ENCODE measurements around the gene MMD.
"Not testable (repeated sequence)": the region's sequence is repeated elsewhere in the genome, so short reads cannot be mapped to it uniquely, and the experiment has no call there.

MMD gene

GRCh38 chr17:55391244-55391757 is 30.3 kb downstream of the MMD start:
- no peak for DNase-seq
- peaks cover 0 to 6% (median 0%) of the 10 kb centered on the region in 3 donors for H3K36me3 ChIP-seq
- peaks cover 0 to 38% (median 17%) of the 10 kb centered on the region in 4 donors for H3K4me1 ChIP-seq
- no peaks in the 10 kb centered on the region for H3K27me3 ChIP-seq
- H3K4me3 ChIP-seq = no peak overlapping the region
- H3K27ac ChIP-seq = peak overlapping the region; percentile 5 to 53
- intact Hi-C loops (cut with DNase I; ENCODE audit: low total_unique reads) = no loop called here
- no peaks in the 10 kb centered on the region for H3K9me3 ChIP-seq
- no peak for TF ChIP-seq CTCF (IDR thresholded peaks at IDR 0.05)

- H3K4me3 ChIP-seq = no peak overlapping the region
- no peak for DNase-seq
- peak overlapping the region; percentile 5 to 53 for H3K27ac ChIP-seq
- no peaks in the 10 kb centered on the region for H3K27me3 ChIP-seq
- intact Hi-C loops (cut with DNase I; ENCODE audit: low total_unique reads) = no loop called here
- H3K36me3 ChIP-seq = peaks cover 0 to 6% (median 0%) of the 10 kb centered on the region in 3 donors
- H3K4me1 ChIP-seq = peaks cover 0 to 40% (median 17%) of the 10 kb centered on the region in 4 donors
- TF ChIP-seq CTCF (IDR thresholded peaks at IDR 0.05) = no peak
- no peaks in the 10 kb centered on the region for H3K9me3 ChIP-seq
Observed at GRCh38 chr17:55390364-55390977, 31.2 kb downstream of the MMD start.

GRCh38 chr17:55389715-55390114 is 31.9 kb downstream of the MMD start:
- H3K9me3 ChIP-seq; H3K27me3 ChIP-seq; H3K27ac ChIP-seq; H3K4me3 ChIP-seq; DNase-seq; intact Hi-C loops (cut with DNase I; ENCODE audit: low total_unique reads); H3K36me3 ChIP-seq: not testable (repeated sequence)
- peaks cover 0 to 48% (median 24%) of the 10 kb centered on the region in 4 donors for H3K4me1 ChIP-seq

GRCh38 chr17:55388842-55389241 is 32.8 kb downstream of the MMD start:
- intact Hi-C loops (cut with DNase I; ENCODE audit: low total_unique reads) = no loop called here
- no peak for DNase-seq
- H3K27ac ChIP-seq = peak overlapping the region; percentile 15 to 24

GRCh38 chr17:55386796-55387332 is 34.8 kb downstream of the MMD start:
- no peaks in the 10 kb centered on the region for H3K27me3 ChIP-seq
- no peak overlapping the region for H3K27ac ChIP-seq
- peaks cover 0 to 59% (median 29%) of the 10 kb centered on the region in 4 donors for H3K4me1 ChIP-seq
- H3K4me3 ChIP-seq = no peak overlapping the region
- DNase-seq = no peak
- intact Hi-C loops (cut with DNase I; ENCODE audit: low total_unique reads) = no loop called here
- TF ChIP-seq CTCF (IDR thresholded peaks at IDR 0.05) = no peak
- no peaks in the 10 kb centered on the region for H3K36me3 ChIP-seq
- H3K9me3 ChIP-seq = no peaks in the 10 kb centered on the region

More at GRCh38 chr17:55388842-55389241, 32.8 kb downstream of the MMD start:
- no peak overlapping the region for H3K4me3 ChIP-seq
- no peaks in the 10 kb centered on the region for H3K9me3 ChIP-seq
- no peak for TF ChIP-seq CTCF (IDR thresholded peaks at IDR 0.05)
- H3K4me1 ChIP-seq = peaks cover 0 to 56% (median 28%) of the 10 kb centered on the region in 4 donors
- H3K27me3 ChIP-seq = no peaks in the 10 kb centered on the region
- peaks cover 0 to under 1% (median 0%) of the 10 kb centered on the region in 3 donors for H3K36me3 ChIP-seq

- Histone ChIP-seq H3K27me3 (no peaks in the 10 kb centered on the region), H3K4me1 (peaks cover 0 to 42% (median 25%) of the 10 kb centered on the region in 4 donors), H3K4me3 (no peak overlapping the region), H3K36me3 (no peaks in the 10 kb centered on the region), H3K27ac (peak overlapping the region in 1 of 2 donors; percentile 11), H3K9me3 (no peaks in the 10 kb centered on the region)
- DNase-seq = no peak
- intact Hi-C loops (cut with DNase I; ENCODE audit: low total_unique reads) = no loop called here
- TF ChIP-seq CTCF (IDR thresholded peaks at IDR 0.05) = no peak
Observed at GRCh38 chr17:55384643-55385232, 36.9 kb downstream of the MMD start.

All from tibial artery (tissue), 4 donors.